GM21529 (cell line): ENCODE data around the gene OR2T1.
A peak's percentile ranks its signal among the peaks of the same experiment; 100 is the strongest.
"Not testable (repeated sequence)": the region's sequence is repeated elsewhere in the genome, so short reads cannot be mapped to it uniquely, and the experiment has no call there.

ENCODE experiments used
- ATAC-seq: cut with Tn5 transposase; IDR thresholded peaks from one replicate; pipeline ENCODE4 v1.9.1; 2021; ENCODE audit not compliant: unreplicated experiment

The OR2T1 gene

GRCh38 chr1:248402748-248403147, at the start of gene OR2T1:
OR2T1 (plus strand) TSS chr1:248403048; CDS start chr1:248406148, 3,100 bp downstream.
- no peak for ATAC-seq

- ATAC-seq, result no peak
These were observed 43.4 kb upstream of the OR2T1 start for GRCh38 chr1:248359415-248359814.

- ATAC-seq, result no peak
These were observed 41.6 kb upstream of the OR2T1 start, which contains the start of gene OR2T4 for GRCh38 chr1:248361121-248361715. OR2T4 (plus strand) TSS chr1:248361665; CDS start chr1:248361665, 0 bp downstream.

GRCh38 chr1:248366609-248367008, 36.2 kb upstream of the OR2T1 start:
- ATAC-seq, result no peak

- no peak for ATAC-seq
These were observed 30.5 kb upstream of the OR2T1 start for GRCh38 chr1:248372394-248372793.

- ATAC-seq, result no peak
These were observed 29.1 kb upstream of the OR2T1 start for GRCh38 chr1:248373761-248374160.

GRCh38 chr1:248375446-248375845, 27.4 kb upstream of the OR2T1 start, which contains the start of gene OR2T6:
OR2T6 (plus strand) TSS chr1:248375746; CDS start chr1:248387609, 11,863 bp downstream.
- ATAC-seq, result no peak

GRCh38 chr1:248376916-248377315, 25.9 kb upstream of the OR2T1 start:
- ATAC-seq, result no peak

- no peak for ATAC-seq
These were observed 22.0 kb upstream of the OR2T1 start for GRCh38 chr1:248380854-248381253.

- no peak for ATAC-seq
These were observed 14.4 kb upstream of the OR2T1 start for GRCh38 chr1:248388426-248388825.

- no peak for ATAC-seq
These were observed 9.8 kb upstream of the OR2T1 start for GRCh38 chr1:248393050-248393449.

GRCh38 chr1:248404024-248404423, 1.2 kb downstream of the OR2T1 start:
- no peak for ATAC-seq

GRCh38 chr1:248406721-248407692, 4.2 kb downstream of the OR2T1 start:
- ATAC-seq, result no peak

GRCh38 chr1:248416226-248416625, 13.4 kb downstream of the OR2T1 start:
- peak; percentile 45 for ATAC-seq

GRCh38 chr1:248417854-248418253, 15.0 kb downstream of the OR2T1 start:
- no peak for ATAC-seq

- no peak for ATAC-seq
These were observed 18.5 kb downstream of the OR2T1 start for GRCh38 chr1:248421384-248421783.

GRCh38 chr1:248427526-248428191, 24.8 kb downstream of the OR2T1 start:
- peak; percentile 44 for ATAC-seq

- peak; percentile 94 for ATAC-seq
These were observed 25.3 kb downstream of the OR2T1 start for GRCh38 chr1:248428192-248428533.

GRCh38 chr1:248431683-248432082, 28.8 kb downstream of the OR2T1 start:
- not testable (repeated sequence) for ATAC-seq

- peak; percentile 33 for ATAC-seq
These were observed 29.4 kb downstream of the OR2T1 start for GRCh38 chr1:248432201-248432600.

GRCh38 chr1:248433811-248434415, 31.1 kb downstream of the OR2T1 start:
- ATAC-seq, result not testable (repeated sequence)
